HepG2 (cell line): ENCODE data around the gene ARMH1. TPM values are rescaled to one million over a fixed set of nuclear protein-coding genes. Genes with fewer than 3 reads are reported as not detected.

Experiments
- ARID4A ChIP-seq: sonication (generic); formaldehyde crosslinking; IDR thresholded peaks from 2 replicates; pipeline ENCODE4 v1.5.0; 2020; ENCODE audit warnings: mild to moderate bottlenecking, missing genetic modification reagents, borderline replicate concordance
- ATF1 ChIP-seq: IDR thresholded peaks from 2 replicates; pipeline ENCODE4 v1.6.1; 2016; ENCODE audit warnings: mild to moderate bottlenecking, control low read depth
- GPN1 ChIP-seq: sonication (generic); formaldehyde crosslinking; IDR thresholded peaks from 2 replicates; pipeline ENCODE4 v1.5.1; 2020; ENCODE audit warnings: missing genetic modification reagents, borderline replicate concordance
- HDAC1 ChIP-seq: sonication (generic); formaldehyde crosslinking; IDR thresholded peaks from 2 replicates; pipeline ENCODE4 v1.5.1; 2020; ENCODE audit warnings: mild to moderate bottlenecking, missing genetic modification reagents
- IKZF5 ChIP-seq: IDR thresholded peaks from 2 replicates; pipeline ENCODE4 v1.6.1; 2018; ENCODE audit warnings: missing genetic modification reagents, mild to moderate bottlenecking, missing compliant biosample characterization
- MNT ChIP-seq: fragments of 450-650 bp; IDR thresholded peaks from 2 replicates; pipeline ENCODE4 v1.6.1; 2016
- MYPOP ChIP-seq: sonication (generic); formaldehyde crosslinking; IDR thresholded peaks from 2 replicates; pipeline ENCODE4 v1.8.1; 2023; ENCODE audit warnings: mild to moderate bottlenecking, moderate library complexity, missing genetic modification reagents
- NONO ChIP-seq, 2 experiments: fragments of 450-650 bp in 1 of 2; sonication (generic) in 1 of 2; formaldehyde crosslinking in 1 of 2; IDR thresholded peaks in 1 of 2; conservative IDR thresholded peaks in 1 of 2; 2 replicates each; pipeline versions ENCODE4 v1.6.1 to v1.8.0; 2017 to 2022; ENCODE audit warnings: mild to moderate bottlenecking in 1 of 2, missing genetic modification reagents in 1 of 2, moderate library complexity in 1 of 2
- NR2F2 ChIP-seq: IDR thresholded peaks from 2 replicates; pipeline ENCODE4 v1.6.1; 2012; ENCODE audit warnings: low read depth, inconsistent platforms, borderline replicate concordance
- PAF1 ChIP-seq: IDR thresholded peaks from 2 replicates; pipeline ENCODE4 v1.6.1; 2016; ENCODE audit warnings: missing genetic modification reagents, missing compliant biosample characterization
- ZFP1 ChIP-seq: IDR thresholded peaks from 2 replicates; pipeline ENCODE4 v1.6.1; 2016
- ZFP90 ChIP-seq: sonication (generic); formaldehyde crosslinking; IDR thresholded peaks from 2 replicates; pipeline ENCODE4 v1.8.0; 2022; ENCODE audit warnings: missing genetic modification reagents, mild to moderate bottlenecking, inconsistent platforms, borderline replicate concordance
- ZNF33B ChIP-seq: sonication (generic); formaldehyde crosslinking; IDR thresholded peaks from 2 replicates; pipeline ENCODE4 v1.5.1; 2020; ENCODE audit warnings: mild to moderate bottlenecking, missing genetic modification reagents
- ZNF512B ChIP-seq: sonication (generic); formaldehyde crosslinking; IDR thresholded peaks from 2 replicates; pipeline ENCODE4 v1.5.1; 2020; ENCODE audit warnings: missing genetic modification reagents, mild to moderate bottlenecking, borderline replicate concordance
- ZNF589 ChIP-seq: sonication (generic); formaldehyde crosslinking; conservative IDR thresholded peaks from 2 replicates; pipeline ENCODE4 v1.8.0; 2022; ENCODE audit warnings: mild to moderate bottlenecking, moderate library complexity, missing genetic modification reagents
- ZSCAN25 ChIP-seq: sonication (generic); formaldehyde crosslinking; IDR thresholded peaks from 2 replicates; pipeline ENCODE4 v1.8.0; 2022; ENCODE audit warnings: mild to moderate bottlenecking, missing genetic modification reagents
- ZSCAN9 ChIP-seq: IDR thresholded peaks from 2 replicates; pipeline ENCODE4 v1.6.1; 2016; ENCODE audit warnings: borderline replicate concordance
- polyA plus RNA-seq, 8 experiments: library from polyadenylated mRNA; depleted of rRNA in 3 of 8; stranded (reverse) in 7 of 8; unstranded in 1 of 8; fragments of >200 nt; fragmentation: Illumina TruSeq in 4 of 8; extraction: Trizol in 4 of 8; gene quantifications; 2 replicates each; pipeline versions ENCODE4 v1.2.1 to v1.2.3, GENCODE V29; 2011 to 2016; ENCODE audit warnings: low read depth in 4 of 8, missing spikeins in 1 of 8, mixed read lengths in 1 of 8; ENCODE audit not compliant: insufficient read depth in 1 of 8
- total RNA-seq, 5 experiments: library from RNA; depleted of rRNA; stranded (reverse); fragments of >200 nt; fragmentation: Illumina TruSeq; extraction: Trizol; gene quantifications; 2 replicates each; pipeline ENCODE4 v1.2.3, GENCODE V29; 2016; ENCODE audit warnings: low read depth in 1 of 5

ARMH1 gene
- total and polyA plus RNA-seq, 2 of the 13 experiments (the other 11 are each of a cell fraction or from before 2014, with no cell fraction given), result 0.69 TPM; not detected in 1

GRCh38 chr1:44721485-44722361 lies 47.2 kb downstream of the ARMH1 start (continued):
- TF ChIP-seq ZNF512B (CRISPR knock-in tag), result peak; percentile 59; the same call in 1 of the 2 replicates
- TF ChIP-seq PAF1 (CRISPR knock-in tag), result no peak
- peak; percentile 47; the same call in 1 of the 2 replicates for TF ChIP-seq ARID4A (CRISPR knock-in tag)
- TF ChIP-seq ZFP1, result peak; percentile 92
- 0 out of 2 replicates have a peak, but pooled peaks have one; percentile 65 for TF ChIP-seq ZNF589 (CRISPR knock-in tag)
- TF ChIP-seq ZNF33B (CRISPR knock-in tag), result no peak
- TF ChIP-seq NR2F2, result peak; percentile 75
- peak; percentile 97 for TF ChIP-seq MNT
- TF ChIP-seq GPN1 (CRISPR knock-in tag), result no peak
- peak; percentile 81 for TF ChIP-seq ATF1 (CRISPR knock-in tag)
- peak; percentile 66; the same call in 1 of the 2 replicates for TF ChIP-seq MYPOP (CRISPR knock-in tag)
- no peak for TF ChIP-seq HDAC1 (CRISPR knock-in tag)
- TF ChIP-seq NONO (IDR thresholded peaks at IDR 0.05), result peak; percentile 74; the same call in 1 of the 2 replicates
- TF ChIP-seq NONO (CRISPR knock-in tag; conservative IDR thresholded peaks at IDR 0.05), result peak; percentile 68
- TF ChIP-seq ZSCAN25 (CRISPR knock-in tag), result no peak
- no peak for TF ChIP-seq ZFP90 (CRISPR knock-in tag)
- TF ChIP-seq IKZF5 (CRISPR knock-in tag), result peak; percentile 85
- TF ChIP-seq ZSCAN9 (CRISPR knock-in tag), result peak; percentile 84
